ENCODE measurements around the gene PRR36. TPM values are rescaled to one million over a fixed set of nuclear protein-coding genes. Genes with fewer than 3 reads are reported as not detected.

Gene PRR36
- total RNA-seq, 2 experiments from 2014 or later, result 0.25 to 0.30 TPM

- CTCF ChIA-PET, result no interaction called here
- H3K36me3 ChIP-seq (ENCODE audit: insufficient read depth, low read length), result peaks cover 62% of the 10 kb centered on the region
- intact Hi-C loops (cut with DNase I, micrococcal nuclease), result loop anchor here in 1 of 2 experiments (10.0 kb wide), 1 partner anchor 373 kb away; the partner anchor contains the start of gene PNPLA6
Measured at GRCh38 chr19:7908078-7908699, 34.0 kb upstream of the PRR36 start.

GRCh38 chr19:7907544-7907943 lies 33.4 kb upstream of the PRR36 start:
- no peak overlapping the region for H3K4me3 ChIP-seq (ENCODE audit: low read length)
- H3K4me1 Mint-ChIP-seq (ENCODE audit: low read depth), result peaks cover 26% of the 10 kb centered on the region
- no peaks in the 10 kb centered on the region for H3K27me3 ChIP-seq (ENCODE audit: control insufficient read depth in 1 of 2, insufficient read depth in 2 of 2, low read length in 2 of 2)
- H3K27ac Mint-ChIP-seq, result no peak overlapping the region
- H3K9me3 Mint-ChIP-seq, result no peaks in the 10 kb centered on the region
- no peak overlapping the region for H3K4me3 Mint-ChIP-seq
- CTCF ChIA-PET, result no interaction called here
- H3K4me1 ChIP-seq (ENCODE audit: insufficient read depth, low read length), result peaks cover 53% of the 10 kb centered on the region
- intact Hi-C loops (cut with DNase I, micrococcal nuclease), result loop anchor here in 1 of 2 experiments (10.0 kb wide), 1 partner anchor 373 kb away; the partner anchor contains the start of gene PNPLA6
- ATAC-seq (ENCODE audit: poor library complexity), result no peak
- POLR2A ChIA-PET, result interaction anchor here (1.6 kb wide), 1 partner anchor 13 kb away, joined by 6 read pairs; the partner anchor contains the start of gene SNAPC2
- H3K27me3 Mint-ChIP-seq, result peaks cover 6% of the 10 kb centered on the region
- DNase-seq, result no peak
- H3K36me3 ChIP-seq (ENCODE audit: insufficient read depth, low read length), result peaks cover 57% of the 10 kb centered on the region
- H3K27ac ChIP-seq (ENCODE audit: low read depth in 1 of 2, low read length in 2 of 2), result no peak overlapping the region
- H3K36me3 Mint-ChIP-seq (ENCODE audit: low read depth), result peaks cover 45% of the 10 kb centered on the region
- TF ChIP-seq, protein P1, sequence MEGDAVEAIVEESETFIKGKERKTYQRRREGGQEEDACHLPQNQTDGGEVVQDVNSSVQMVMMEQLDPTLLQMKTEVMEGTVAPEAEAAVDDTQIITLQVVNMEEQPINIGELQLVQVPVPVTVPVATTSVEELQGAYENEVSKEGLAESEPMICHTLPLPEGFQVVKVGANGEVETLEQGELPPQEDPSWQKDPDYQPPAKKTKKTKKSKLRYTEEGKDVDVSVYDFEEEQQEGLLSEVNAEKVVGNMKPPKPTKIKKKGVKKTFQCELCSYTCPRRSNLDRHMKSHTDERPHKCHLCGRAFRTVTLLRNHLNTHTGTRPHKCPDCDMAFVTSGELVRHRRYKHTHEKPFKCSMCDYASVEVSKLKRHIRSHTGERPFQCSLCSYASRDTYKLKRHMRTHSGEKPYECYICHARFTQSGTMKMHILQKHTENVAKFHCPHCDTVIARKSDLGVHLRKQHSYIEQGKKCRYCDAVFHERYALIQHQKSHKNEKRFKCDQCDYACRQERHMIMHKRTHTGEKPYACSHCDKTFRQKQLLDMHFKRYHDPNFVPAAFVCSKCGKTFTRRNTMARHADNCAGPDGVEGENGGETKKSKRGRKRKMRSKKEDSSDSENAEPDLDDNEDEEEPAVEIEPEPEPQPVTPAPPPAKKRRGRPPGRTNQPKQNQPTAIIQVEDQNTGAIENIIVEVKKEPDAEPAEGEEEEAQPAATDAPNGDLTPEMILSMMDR (IDR thresholded peaks at IDR 0.05), result no peak
- H3K9me3 ChIP-seq (ENCODE audit: control insufficient read depth in 1 of 2, insufficient read depth in 1 of 2, low read length in 2 of 2), result no peaks in the 10 kb centered on the region

More at GRCh38 chr19:7908078-7908699, 34.0 kb upstream of the PRR36 start:
- peaks cover 47% of the 10 kb centered on the region for H3K4me1 ChIP-seq (ENCODE audit: insufficient read depth, low read length)
- H3K36me3 Mint-ChIP-seq (ENCODE audit: low read depth), result peaks cover 48% of the 10 kb centered on the region
- DNase-seq, result no peak
- no peaks in the 10 kb centered on the region for H3K9me3 ChIP-seq (ENCODE audit: control insufficient read depth in 1 of 2, insufficient read depth in 1 of 2, low read length in 2 of 2)
- no peaks in the 10 kb centered on the region for H3K9me3 Mint-ChIP-seq
- no peak overlapping the region for H3K4me3 Mint-ChIP-seq
- TF ChIP-seq, protein P1 (IDR thresholded peaks at IDR 0.05), result no peak
- H3K27ac ChIP-seq (ENCODE audit: low read depth in 1 of 2, low read length in 2 of 2), result no peak overlapping the region
- ATAC-seq (ENCODE audit: poor library complexity), result no peak
- H3K27me3 ChIP-seq (ENCODE audit: control insufficient read depth in 1 of 2, insufficient read depth in 2 of 2, low read length in 2 of 2), result no peaks in the 10 kb centered on the region
- no peak overlapping the region for H3K27ac Mint-ChIP-seq
- peaks cover 24% of the 10 kb centered on the region for H3K4me1 Mint-ChIP-seq (ENCODE audit: low read depth)
- POLR2A ChIA-PET, result interaction anchor here (1.0 to 1.6 kb wide), 2 partner anchors 12 to 39 kb away, joined by 3 to 6 read pairs; partner anchors contain the start of gene SNAPC2
- H3K27me3 Mint-ChIP-seq, result peaks cover 5% of the 10 kb centered on the region
- no peak overlapping the region for H3K4me3 ChIP-seq (ENCODE audit: low read length)

GRCh38 chr19:7907122-7907521 lies 32.9 kb upstream of the PRR36 start:
- CTCF ChIA-PET, result no interaction called here
- Histone ChIP-seq H3K4me3 (ENCODE audit: low read length) (no peak overlapping the region), H3K4me1 (ENCODE audit: insufficient read depth, low read length) (peaks cover 55% of the 10 kb centered on the region), H3K27ac (ENCODE audit: low read depth in 1 of 2, low read length in 2 of 2) (no peak overlapping the region), H3K9me3 (ENCODE audit: control insufficient read depth in 1 of 2, insufficient read depth in 1 of 2, low read length in 2 of 2) (no peaks in the 10 kb centered on the region), H3K27me3 (ENCODE audit: control insufficient read depth in 1 of 2, insufficient read depth in 2 of 2, low read length in 2 of 2) (no peaks in the 10 kb centered on the region), H3K36me3 (ENCODE audit: insufficient read depth, low read length) (peaks cover 55% of the 10 kb centered on the region)
- Mint-ChIP-seq H3K4me3 (no peak overlapping the region), H3K27ac (no peak overlapping the region), H3K36me3 (ENCODE audit: low read depth) (peaks cover 43% of the 10 kb centered on the region), H3K27me3 (peaks cover 6% of the 10 kb centered on the region), H3K9me3 (no peaks in the 10 kb centered on the region), H3K4me1 (ENCODE audit: low read depth) (peaks cover 26% of the 10 kb centered on the region)
- TF ChIP-seq, protein P1 (IDR thresholded peaks at IDR 0.05), result no peak
- intact Hi-C loops (cut with DNase I, micrococcal nuclease), result loop anchor here in 1 of 2 experiments (10.0 kb wide), 1 partner anchor 372 kb away; the partner anchor contains the start of gene PNPLA6
- DNase-seq (peak in 1 of 14 experiments; percentile 33), ATAC-seq (ENCODE audit: poor library complexity) (no peak)
- POLR2A ChIA-PET, result interaction anchor here (1.7 kb wide), 1 partner anchor 14 kb away, joined by 4 read pairs; the partner anchor contains the start of gene SNAPC2

Data from CD4-positive, alpha-beta T cell (primary cell).